ENCODE data around the gene GNAQ.

The GNAQ gene

GRCh38 chr9:77820293-77820954 lies 211.2 kb downstream of the GNAQ start:
- DNase-seq (ENCODE audit: low spot score) = peak; percentile 75
- FAIRE-seq = peak; percentile 94

- FAIRE-seq (peak; percentile 38), DNase-seq (ENCODE audit: low spot score) (no peak)
Measured at GRCh38 chr9:77819657-77820056, 212.0 kb downstream of the GNAQ start.

DNA sequence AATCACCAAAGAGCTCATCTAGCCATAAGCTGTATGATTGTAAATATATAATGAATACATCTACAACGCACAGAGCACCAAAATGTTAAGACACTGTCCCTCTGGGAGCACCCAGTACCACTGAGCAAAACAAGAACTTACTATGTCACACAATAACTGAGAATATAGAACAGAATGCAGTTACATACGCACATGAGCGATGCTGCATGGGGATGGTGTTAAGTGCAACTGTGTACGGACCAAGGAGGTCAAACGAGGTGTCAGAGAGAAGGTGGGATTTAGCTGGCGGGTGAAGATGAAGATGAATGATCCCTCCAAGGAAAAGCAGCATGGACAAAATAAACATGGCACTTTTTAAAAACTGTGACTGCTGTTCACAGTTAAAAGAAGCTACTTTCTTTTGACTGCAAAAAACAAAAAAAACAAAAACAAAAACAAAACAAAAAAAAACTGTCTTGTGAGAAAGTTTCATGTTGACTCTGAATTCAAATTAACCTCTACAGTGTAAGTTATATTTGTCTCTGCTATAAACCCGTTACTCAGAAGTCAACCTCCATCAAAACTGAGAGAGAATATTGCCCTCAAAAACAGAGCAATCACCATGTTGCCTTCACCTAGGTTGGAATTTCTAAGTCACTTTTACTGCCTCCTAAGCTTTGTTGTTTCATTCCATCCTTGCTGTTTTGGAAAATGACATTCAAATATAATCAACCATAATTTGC lies 213.9 kb downstream of the GNAQ start:
- FAIRE-seq = no peak

GRCh38 chr9:77816641-77817341 lies 214.8 kb downstream of the GNAQ start:
- DNase-seq (ENCODE audit: low spot score) = no peak
- FAIRE-seq = no peak

More for the DNA sequence above, 213.9 kb downstream of the GNAQ start:
- DNase-seq (ENCODE audit: low spot score) = no peak

GRCh38 chr9:77815260-77815659 lies 216.4 kb downstream of the GNAQ start:
- DNase-seq (ENCODE audit: low spot score) (no peak), FAIRE-seq (no peak)

GRCh38 chr9:77811832-77812231 lies 219.8 kb downstream of the GNAQ start:
- no peak for DNase-seq (ENCODE audit: low spot score)

DNA sequence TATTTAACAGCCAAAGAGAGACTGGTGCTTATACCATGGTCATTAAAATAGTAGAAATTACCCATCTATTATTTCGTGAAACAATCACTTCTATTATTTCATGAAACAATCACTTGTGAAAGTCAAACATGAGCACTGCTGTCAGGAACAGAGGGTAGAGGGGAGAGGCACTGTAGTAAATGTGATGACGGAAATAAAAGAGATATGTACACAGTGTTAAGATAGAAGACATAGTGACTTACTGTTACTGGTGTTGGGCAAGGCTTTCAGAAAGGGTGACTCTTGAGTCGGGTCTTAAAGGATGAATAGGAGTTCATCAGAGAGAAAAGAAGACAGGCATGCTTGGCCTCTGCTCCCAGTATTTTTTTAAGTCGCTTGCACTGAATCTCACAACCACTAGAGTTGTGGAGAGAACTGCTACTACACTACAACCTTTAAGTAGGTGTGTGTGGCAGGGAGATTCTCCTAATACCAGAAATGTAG lies 220.9 kb downstream of the GNAQ start:
- DNase-seq (ENCODE audit: low spot score) (no peak), FAIRE-seq (no peak)

More at GRCh38 chr9:77811832-77812231, 219.8 kb downstream of the GNAQ start:
- no peak for FAIRE-seq

DNA sequence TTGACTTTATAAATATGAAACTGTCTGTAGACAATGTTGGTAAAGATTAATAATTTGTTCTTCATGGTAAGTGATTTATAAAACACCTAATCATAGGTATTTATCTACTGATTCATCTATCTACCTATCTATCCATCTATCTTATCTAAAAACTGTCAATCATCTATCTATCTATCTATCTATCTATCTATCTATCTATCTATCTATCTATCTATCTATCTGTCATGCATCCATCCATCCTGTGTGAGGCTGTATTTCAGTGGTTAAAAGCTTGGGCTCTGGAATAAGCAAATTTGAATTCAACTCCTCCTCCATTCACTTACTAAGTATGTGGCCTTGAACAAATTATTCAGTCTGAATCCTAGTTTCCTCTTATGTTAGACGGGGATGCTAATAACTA lies 221.6 kb downstream of the GNAQ start:
- FAIRE-seq (no peak), DNase-seq (ENCODE audit: low spot score) (no peak)

DNA sequence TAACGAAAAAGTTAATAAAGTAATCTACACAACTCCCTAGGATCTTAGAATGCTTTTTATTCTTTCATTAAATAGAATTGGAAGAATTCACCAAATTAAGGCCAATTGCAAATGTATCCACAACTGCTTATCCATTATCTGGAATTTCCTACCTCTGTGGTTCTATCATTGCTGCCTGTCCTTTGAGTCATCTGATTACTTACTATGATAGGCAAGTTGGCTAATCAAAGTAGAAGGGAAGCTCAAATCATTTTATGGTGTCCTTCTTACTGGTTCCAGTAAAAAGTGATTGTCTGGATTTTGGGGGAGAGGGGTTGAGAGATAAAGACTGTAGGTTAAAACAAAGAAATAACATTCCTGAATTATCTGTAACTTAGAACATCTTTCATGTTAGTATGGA lies 222.1 kb downstream of the GNAQ start:
- FAIRE-seq = no peak
- DNase-seq (ENCODE audit: low spot score) = no peak

GRCh38 chr9:77808751-77809081 lies 222.9 kb downstream of the GNAQ start:
- no peak for FAIRE-seq
- no peak for DNase-seq (ENCODE audit: low spot score)

GRCh38 chr9:77807846-77808750 lies 223.5 kb downstream of the GNAQ start:
- FAIRE-seq (no peak), DNase-seq (ENCODE audit: low spot score) (no peak)

- DNase-seq (ENCODE audit: low spot score) = peak; percentile 65
Measured at GRCh38 chr9:77807281-77807683, 224.3 kb downstream of the GNAQ start.

GRCh38 chr9:77806741-77807140 lies 224.9 kb downstream of the GNAQ start:
- DNase-seq (ENCODE audit: low spot score) (no peak), FAIRE-seq (no peak)

More at GRCh38 chr9:77807281-77807683, 224.3 kb downstream of the GNAQ start:
- FAIRE-seq = peak; percentile 58

GRCh38 chr9:77805810-77806209 lies 225.8 kb downstream of the GNAQ start:
- FAIRE-seq = no peak

DNA sequence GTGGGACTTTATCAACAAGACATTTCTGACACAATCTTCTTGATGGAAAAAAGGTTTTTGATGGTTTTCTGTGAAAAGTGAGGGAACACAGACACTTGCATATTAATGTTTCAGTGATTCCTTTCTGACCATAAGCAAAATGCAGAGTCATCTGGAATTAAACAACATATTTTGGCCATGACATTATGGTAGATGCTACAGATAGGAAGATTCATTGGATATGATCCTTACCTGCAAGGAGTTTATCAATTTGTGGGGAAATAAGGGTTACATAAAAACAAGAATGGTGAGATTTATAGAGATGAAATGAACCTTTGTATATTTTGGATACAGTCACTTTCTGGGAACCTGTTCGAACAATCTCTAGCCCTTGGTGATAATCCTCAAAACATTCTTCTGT lies 228.2 kb downstream of the GNAQ start:
- no peak for FAIRE-seq

More at GRCh38 chr9:77805810-77806209, 225.8 kb downstream of the GNAQ start:
- DNase-seq (ENCODE audit: low spot score) = no peak

DNA sequence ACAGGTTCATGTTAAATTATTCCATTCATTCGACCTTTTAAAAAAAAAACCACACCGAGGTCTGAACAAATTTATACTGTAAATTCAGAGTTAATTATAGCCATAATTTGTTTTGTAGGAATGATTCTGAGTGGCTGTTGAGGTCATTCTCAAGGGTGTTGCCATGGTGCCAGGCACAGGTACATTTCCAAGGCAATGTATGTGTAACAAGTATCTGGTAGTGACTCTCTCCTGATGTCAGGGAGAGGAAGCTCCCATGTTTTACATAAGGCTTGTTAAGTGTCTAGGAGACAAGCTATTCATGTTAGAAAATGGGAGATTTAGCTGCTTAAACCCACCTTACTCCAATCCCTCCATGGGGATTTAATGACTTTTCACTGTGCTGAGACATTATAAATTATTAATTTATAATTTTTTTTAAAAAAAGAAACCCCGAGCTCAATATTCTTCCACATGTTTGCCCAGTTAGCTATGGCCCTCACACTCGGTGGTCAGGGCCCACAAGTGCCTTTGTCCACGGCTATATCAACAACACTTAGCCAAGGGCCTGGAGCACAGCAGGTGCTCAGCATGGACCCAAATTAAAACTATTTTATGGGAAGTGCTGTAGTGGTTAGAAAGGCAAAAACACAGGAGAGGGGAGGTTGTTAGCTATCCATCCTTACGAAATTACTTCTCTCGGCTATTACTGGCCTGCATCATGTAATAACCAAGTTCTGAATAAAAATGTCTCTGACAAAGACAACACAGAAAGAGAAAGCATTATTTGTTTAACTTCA lies 228.9 kb downstream of the GNAQ start:
- DNase-seq (ENCODE audit: low spot score) = no peak
- no peak for FAIRE-seq

More for the DNA sequence above, 228.2 kb downstream of the GNAQ start:
- DNase-seq (ENCODE audit: low spot score) = no peak

DNA sequence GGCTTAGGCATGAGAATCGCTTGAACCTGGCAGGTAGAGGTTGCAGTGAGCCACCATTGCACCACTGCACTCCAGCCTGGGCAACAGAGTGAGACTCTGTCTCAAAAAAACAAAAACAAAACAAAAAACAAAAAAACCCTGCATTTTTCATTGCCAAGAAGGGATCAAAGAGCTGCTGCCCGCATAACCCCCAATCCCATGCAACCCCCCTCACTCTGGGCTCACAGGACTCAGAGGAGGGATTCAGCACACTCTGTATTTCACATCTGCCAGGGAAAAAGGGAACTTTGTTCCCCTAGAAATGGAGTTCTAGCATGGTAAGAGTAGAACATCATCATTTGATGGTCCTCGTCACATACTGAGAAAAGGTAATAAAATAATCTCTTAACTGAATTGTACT lies 229.5 kb downstream of the GNAQ start:
- DNase-seq (ENCODE audit: low spot score) = no peak
- FAIRE-seq = no peak

DNA sequence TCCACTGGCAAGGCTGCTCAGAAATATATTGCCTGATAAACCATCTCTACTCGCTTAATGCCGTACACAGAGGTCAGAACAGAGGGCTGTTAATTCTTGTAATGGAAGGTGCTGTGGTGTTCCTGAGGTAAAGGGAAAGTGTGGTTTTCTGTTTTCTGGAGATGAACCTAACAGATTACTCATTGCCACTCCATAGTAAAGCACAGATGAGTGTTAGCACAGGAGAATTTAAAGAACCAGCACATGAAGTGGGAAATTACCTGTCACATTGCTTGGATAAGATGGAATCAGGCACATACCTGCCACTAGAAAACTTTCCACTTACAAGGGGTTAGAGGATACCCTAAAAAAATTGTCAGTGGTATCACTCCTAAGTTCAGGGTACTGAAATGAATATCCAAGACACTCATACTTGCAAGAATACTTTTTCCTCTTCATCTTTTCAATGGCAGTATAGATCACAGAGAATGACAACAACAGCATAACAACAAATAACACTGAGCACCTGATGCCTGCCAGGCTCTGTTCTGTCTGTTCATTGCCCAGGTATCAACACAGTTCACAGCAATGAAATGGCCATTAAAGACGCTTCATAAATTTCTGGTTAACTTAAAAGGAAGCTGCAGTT lies 230.6 kb downstream of the GNAQ start:
- FAIRE-seq (no peak), DNase-seq (ENCODE audit: low spot score) (no peak)

GRCh38 chr9:77798140-77798539 lies 233.5 kb downstream of the GNAQ start:
- DNase-seq (ENCODE audit: low spot score) (no peak), FAIRE-seq (no peak)

DNA sequence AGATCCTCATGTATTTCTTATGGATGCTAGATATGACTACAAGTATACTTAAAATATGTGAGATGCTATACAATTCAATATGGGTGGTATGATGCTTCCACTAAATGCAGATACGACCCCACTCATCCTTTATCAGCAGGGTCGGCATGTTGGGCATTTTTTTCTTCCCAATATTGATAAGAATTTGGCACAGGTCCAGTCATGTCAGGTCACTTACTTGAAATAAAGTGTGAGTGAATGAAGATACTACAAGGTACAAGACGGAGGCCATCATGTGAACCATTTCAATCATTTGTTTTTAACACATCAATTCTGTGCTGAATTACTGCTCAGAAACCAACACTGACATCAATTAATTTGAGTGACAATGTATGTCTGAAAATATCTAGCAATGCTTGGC lies 236.6 kb downstream of the GNAQ start:
- FAIRE-seq = no peak
- no peak for DNase-seq (ENCODE audit: low spot score)

Measured in RCC 7860 (cell line).